Middle frontal gyrus (tissue), 1 donor: ENCODE data around the gene CYSTM1.

Experiments used
- DNase-seq: peaks from one replicate; pipeline ENCODE4 v3.0.0-alpha.2; 2015; ENCODE audit warnings: low spot score; ENCODE audit errors: extremely low spot score

The CYSTM1 gene, protein sequence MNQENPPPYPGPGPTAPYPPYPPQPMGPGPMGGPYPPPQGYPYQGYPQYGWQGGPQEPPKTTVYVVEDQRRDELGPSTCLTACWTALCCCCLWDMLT

DNA sequence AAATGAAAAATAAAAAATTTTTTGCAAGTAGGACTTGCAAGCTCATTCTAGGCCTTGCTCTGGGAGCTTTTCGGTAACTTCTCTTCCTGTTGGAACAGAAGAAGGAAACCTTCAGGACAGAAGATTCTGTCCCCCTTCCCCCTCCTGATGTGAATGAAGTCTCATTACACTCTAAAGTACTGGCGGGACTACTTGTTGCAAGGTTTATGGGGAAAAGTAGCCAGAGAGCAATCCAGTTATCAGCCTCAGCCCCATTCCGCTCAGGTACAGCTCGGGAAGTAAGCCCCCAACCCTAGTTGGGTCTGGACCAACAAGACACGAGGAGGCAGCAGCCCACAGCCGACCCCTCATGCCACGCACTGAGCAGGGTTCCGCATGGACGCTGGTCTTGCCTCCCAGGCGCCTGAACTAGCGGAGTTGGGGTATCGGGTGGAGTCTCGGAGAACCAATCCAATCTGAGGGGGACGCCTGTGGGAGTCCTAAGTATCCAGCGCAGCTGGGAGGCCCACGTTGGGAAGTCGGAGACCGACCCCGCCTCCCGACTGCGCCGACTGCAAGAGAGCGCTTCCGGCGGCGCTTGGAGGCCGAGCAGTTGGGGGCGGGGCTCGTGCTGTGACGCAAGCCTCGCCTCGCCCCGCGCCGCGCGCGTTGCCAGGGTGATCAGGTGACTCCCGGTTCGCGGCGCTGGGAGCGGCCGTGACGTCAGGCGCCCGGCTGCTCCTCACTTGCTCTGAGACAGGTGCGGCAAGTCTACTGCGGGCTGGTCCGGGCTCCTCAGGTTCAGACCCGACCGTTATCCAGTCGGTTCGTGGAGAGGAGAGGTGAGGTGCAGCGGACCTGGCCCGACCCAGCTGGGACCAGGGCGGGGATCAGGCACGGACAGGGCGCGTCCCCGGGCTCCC is at the start of gene CYSTM1:
Gene CYSTM1, plus strand, starts transcription at position 724 of the 902 bp plus-strand sequence. CDS start 19,278 bp downstream, outside the sequence.
- DNase-seq: peak; percentile 91

DNA sequence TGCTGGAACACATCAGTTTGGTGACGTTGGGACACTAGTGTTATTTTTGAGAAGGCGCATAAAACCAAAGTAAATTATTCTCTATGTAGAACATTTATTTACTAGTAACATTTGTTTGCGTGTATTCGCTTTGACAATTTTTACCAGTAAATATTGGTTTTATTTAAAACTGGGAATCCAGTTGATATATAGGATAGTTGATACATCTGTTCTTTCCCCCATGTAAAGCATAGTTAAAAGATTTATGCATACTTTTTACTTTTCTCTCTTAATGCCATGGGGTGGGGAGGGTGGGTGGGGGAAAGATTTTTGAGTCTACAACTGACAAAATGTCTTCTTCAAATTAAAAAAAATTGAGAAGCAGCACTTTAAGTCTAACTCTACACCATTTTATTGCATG is 49.4 kb upstream of the CYSTM1 start, which contains the start of gene IGIP:
Gene IGIP, plus strand, starts transcription at position 301 of the 400 bp plus-strand sequence. CDS start 2,540 bp downstream, outside the sequence.
- no peak for DNase-seq

GRCh38 chr5:140126315-140127012 is 48.5 kb upstream of the CYSTM1 start:
- DNase-seq: no peak

GRCh38 chr5:140128376-140128775 is 46.6 kb upstream of the CYSTM1 start:
- DNase-seq: no peak

- DNase-seq: no peak
Observed at GRCh38 chr5:140130949-140131733, 43.8 kb upstream of the CYSTM1 start.

- DNase-seq: no peak
Observed at GRCh38 chr5:140131967-140132409, 43.0 kb upstream of the CYSTM1 start.

GRCh38 chr5:140133514-140134167 is 41.3 kb upstream of the CYSTM1 start:
- no peak for DNase-seq

DNA sequence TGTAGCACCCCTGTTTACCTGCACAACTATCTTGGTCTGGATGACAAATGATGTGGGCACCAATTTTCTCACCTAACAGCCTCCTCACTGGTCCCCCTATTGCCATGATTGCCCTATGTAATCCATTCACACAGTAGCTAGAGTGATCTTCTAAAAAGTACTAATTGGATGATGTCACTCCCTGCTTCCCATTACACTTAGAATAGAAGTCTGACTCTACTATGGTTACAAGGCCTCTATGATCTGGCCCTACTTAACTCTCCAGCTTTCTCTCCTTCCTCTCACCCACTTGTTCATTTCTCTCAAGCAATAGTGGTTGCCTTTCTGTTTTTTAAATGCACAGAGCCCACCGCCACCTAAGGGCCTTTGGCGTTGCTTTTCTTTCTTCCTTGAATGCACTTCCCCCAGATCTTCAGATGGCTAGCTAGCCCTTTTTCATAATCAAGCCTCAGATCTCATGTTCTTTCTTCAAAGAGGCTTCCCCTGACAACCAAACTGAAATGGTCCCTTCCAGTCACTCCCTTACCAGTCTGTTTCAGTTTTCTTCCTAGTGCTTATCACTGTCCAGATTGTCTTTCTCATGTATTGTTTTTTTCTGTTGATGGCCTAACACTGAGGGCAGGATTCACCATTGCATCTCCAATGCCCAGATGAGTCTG is 40.6 kb upstream of the CYSTM1 start:
- DNase-seq: no peak

GRCh38 chr5:140135127-140135526 is 39.9 kb upstream of the CYSTM1 start:
- DNase-seq: no peak

DNA sequence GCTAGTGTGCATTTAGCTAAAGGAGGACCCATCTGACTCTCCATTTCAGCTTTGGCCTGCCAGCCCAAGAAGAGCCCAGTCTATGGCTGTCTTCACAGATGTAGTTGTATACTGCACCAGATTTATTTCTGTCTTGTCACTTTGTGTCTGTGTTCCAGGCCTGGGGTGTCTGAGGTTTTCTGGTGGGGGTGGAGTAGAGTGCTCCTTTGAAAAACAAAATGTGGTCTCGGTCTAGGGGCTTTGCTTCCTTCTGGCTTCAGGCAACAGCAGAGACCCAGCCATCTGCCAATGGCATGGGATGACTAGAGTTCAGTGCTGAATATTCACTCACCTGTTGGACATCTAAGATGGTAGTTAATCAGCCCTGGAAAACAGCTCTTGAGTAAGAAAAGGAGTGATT is 38.4 kb upstream of the CYSTM1 start:
- DNase-seq: no peak

GRCh38 chr5:140140435-140140834 is 34.6 kb upstream of the CYSTM1 start:
- no peak for DNase-seq

DNA sequence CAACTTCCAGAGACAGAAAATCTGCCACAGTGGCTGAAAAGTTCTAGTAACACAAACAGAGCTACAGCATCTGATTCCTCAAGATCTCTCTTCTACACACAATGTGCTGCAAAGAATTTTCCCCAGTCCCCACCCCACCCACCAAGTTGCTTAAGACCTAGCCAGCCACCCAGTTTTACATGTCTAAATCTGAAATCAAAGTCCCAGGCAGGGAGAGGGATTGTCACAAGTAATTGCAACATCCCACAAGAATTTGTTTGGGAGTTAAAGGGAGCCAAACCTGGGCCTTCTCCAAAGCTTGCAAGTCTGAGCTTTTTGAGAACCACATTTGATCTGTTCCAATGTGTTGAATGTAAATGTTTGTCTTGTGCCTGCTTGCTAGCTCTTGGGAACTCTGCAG is 33.7 kb upstream of the CYSTM1 start:
- no peak for DNase-seq

DNA sequence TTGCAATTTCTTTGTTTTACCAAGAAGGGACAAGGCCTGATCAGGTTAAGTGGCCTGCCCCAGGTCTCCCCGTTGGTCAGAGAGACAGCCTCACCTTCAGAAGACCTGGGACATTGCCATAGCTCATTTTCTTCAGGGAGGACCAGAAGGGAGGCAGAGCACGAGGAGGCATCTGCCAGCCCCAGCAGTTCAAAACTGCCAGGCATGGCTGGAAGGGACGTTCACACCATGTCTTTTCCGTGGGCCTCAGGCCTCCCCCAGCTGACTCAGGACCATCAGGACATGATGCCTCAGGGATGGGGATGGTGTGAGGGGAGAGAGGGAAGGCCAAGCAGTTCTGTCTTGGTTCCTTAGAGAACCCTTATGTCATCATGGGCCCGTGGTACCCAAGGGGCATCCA is 32.7 kb upstream of the CYSTM1 start:
- DNase-seq: no peak

GRCh38 chr5:140142856-140143255 is 32.1 kb upstream of the CYSTM1 start:
- DNase-seq: no peak

- DNase-seq: no peak
Observed at GRCh38 chr5:140143521-140144258, 31.3 kb upstream of the CYSTM1 start.

- DNase-seq: no peak
Observed at GRCh38 chr5:140145256-140145655, 29.7 kb upstream of the CYSTM1 start.

DNA sequence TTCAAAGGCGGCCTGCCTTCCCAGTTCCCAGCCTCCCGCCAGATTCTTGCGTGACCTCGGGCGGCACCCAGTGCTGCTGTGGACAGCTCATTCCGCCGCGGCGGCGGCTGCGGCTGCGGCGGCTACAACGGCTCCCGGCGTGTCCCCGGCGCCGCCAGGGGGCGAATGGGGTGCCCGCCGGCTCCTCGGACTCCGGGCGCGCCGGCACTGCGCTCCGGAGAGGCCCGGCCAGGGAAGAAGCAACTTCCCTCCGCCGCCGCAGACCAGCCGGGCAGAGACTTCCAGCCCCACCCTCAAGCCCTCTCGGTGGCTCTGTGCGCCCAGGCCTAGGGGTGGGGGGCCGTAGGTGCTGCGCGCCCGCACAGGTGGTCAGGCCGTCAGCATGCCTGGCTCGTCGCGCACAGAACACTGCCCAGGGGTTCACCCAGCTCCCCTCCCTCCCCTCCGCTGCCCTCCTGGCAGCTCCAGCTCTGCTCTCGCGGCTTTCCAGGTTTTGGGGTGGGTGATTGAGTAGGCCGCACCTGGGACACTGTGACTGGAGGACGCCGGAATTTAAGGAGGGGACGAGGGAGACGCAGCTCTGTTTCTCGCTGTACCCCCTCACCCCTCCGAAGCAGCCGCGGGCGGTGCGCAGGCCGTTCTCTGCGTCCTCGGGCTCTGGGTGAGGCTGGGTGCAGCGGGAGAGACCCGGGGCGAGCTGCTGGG is 29.0 kb upstream of the CYSTM1 start:
- DNase-seq: peak; percentile 39

DNA sequence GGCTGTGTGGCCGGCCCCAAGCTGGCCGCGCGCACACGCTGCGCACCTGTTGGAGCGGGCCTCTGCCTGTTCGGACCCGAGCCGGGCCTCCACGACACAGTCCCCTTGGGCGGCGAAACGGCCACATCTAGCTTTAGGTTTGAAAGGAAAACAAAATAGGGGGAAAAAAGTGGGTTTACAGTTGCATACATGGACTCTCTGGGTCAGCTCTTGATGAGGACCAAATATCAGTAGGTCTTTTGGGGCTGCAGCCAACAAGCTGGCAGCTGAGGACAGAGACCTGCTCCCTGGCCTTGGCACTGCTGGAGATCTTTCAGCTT is 28.5 kb upstream of the CYSTM1 start:
- DNase-seq: no peak

- no peak for DNase-seq
Observed at GRCh38 chr5:140147460-140147859, 27.5 kb upstream of the CYSTM1 start.
